Regular cardiac myocyte (primary cell): ENCODE results near the gene MPV17. TPM values are rescaled to one million over a fixed set of nuclear protein-coding genes. Genes with fewer than 3 reads are reported as not detected.

Source experiments
- total RNA-seq: library from RNA; depleted of rRNA; stranded (reverse); fragments of >200 nt; gene quantifications from 2 replicates; pipeline ENCODE4 v1.2.3, GENCODE V29; 2014

MPV17 gene
- total RNA-seq = 56.2 and 77.5 TPM in 2 replicates

GRCh38 chr2:27322766-27323595 lies at the start of gene MPV17:
Gene MPV17, minus strand, starts transcription at chr2:27323097. Its CDS starts 580 bp downstream, at chr2:27322517.

DNA sequence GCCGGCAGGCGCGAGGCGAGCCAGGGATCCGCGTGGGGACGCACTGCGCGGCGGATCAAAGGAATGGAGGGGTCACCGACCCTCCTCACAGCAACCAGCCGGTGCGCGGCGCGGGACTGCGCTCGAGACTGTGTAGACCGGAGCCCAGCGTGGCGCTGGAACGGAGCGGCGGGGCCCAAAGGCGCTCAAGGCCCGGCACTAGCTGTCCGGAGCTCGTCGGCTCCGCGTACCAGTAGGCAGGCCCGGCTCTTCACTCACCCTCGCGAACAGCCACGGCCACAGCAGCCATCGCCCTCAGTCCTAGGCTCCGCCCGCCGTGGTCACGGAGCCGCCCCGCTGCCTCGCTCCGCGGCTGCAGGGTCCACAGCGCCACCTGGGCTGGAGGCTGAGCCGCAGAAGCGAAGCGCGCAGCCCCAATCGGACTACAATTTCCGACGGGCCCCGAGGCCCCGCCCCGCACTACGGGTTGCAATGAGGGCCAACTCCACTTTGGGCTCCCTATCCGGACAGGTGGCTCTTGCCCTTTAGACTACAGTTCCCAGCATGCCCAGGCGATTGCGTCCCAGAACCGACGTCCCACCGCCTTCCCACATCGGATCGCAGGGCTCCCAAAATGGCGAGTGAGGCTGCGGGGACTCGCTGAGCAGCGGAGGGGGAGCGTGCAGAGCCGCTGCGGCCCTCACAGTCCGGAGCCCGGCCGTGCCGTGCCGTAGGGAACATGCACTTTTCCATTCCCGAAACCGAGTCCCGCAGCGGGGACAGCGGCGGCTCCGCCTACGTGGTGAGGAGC lies 47.3 kb upstream of the MPV17 start, which contains the start of the genes EIF2B4 and SNX17:
Gene EIF2B4 (minus strand): TSS at position 313 of the 790 bp plus-strand sequence. CDS start 24 bp downstream, at position 289.
Gene SNX17 (plus strand): TSS at position 591 of the 790 bp plus-strand sequence. CDS start 128 bp downstream, at position 719.

GRCh38 chr2:27356382-27357181 lies 33.7 kb upstream of the MPV17 start, which contains the start of gene GTF3C2:
Gene GTF3C2, minus strand, starts transcription at chr2:27356764. Its CDS starts 13,210 bp downstream, at chr2:27343554.

DNA sequence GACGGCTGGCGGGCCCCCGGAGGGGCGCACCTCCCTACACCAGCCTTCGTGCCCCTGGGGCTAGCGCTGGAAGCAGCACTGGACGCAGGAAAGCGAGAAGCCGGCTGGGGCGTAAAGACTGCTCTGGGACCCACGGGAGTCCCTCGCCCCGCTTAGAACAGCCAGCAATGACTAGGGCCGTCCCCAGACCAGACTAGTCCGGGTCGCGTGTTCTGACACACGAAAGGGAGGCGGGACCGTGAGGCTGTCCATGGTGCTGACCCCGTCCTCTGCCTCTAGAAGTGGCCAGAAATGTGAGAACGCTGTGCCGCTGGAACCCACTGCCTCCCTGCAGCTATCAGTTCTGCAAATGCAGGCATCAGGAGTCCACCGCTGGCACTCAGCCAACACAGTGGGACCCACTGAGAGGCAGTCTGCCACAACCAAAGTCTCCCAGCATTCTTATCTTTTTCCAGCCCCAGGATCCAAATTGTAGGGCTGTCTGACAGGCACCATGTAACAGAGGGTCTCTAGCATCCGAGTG lies 14.5 kb downstream of the MPV17 start, which contains the start of gene UCN:
Gene UCN (minus strand): TSS at position 87 of the 523 bp plus-strand sequence. CDS start 550 bp downstream, outside the sequence.

DNA sequence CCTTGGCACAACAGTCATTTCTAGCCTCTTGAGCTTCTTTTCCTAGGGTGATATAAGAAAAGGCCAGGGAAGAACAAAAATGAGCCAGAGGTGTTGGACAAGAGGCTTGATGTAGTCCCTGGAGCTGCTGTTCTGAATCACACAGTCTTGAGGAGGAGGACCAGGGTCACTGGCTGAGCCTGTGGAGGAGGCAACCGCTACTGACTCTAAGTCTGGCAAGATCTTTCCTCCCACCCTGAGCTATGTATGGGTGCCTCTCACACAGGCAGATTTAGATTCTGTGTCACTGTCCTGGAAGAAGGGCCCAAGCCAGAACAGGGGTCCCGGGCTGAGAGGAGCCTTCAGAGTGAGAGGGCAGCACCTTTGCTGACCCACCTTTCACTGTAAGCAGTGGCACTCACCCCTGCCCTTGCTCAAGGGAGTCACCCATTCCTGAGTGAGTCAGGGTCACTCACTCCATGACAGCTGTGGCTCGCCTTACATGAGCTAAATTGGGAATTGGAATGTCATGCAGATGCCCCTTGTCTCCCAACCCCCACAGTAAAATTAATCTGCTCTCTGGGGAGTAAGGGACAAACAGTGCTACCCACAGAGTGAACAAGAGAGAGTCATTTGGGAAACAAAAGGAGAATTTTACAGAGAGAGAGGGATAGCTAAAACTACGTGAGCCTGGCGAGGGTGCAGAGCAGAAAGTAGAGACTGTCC lies 40.9 kb downstream of the MPV17 start, which contains the start of gene TRIM54:
Gene TRIM54 (plus strand): TSS at position 575 of the 705 bp plus-strand sequence. CDS start 303 bp downstream, outside the sequence.

GRCh38 chr2:27275211-27276150 lies 47.4 kb downstream of the MPV17 start, which contains the start of gene DNAJC5G:
Gene DNAJC5G, plus strand, starts transcription at chr2:27275433. Its CDS starts 1,296 bp downstream, at chr2:27276729.

GRCh38 chr2:27262379-27263286 lies 60.3 kb downstream of the MPV17 start, which contains the start of gene SLC30A3:
Gene SLC30A3, minus strand, starts transcription at chr2:27263047. Its CDS starts 141 bp downstream, at chr2:27262906.

Other genes starting within 250 kb of the MPV17 start
- 137 and 184 TPM in 2 replicates for gene EMILIN1, start 244.5 kb downstream of the MPV17 start, total RNA-seq
- 0.56 and 0.96 TPM in 2 replicates for gene KHK, start 236.3 kb downstream of the MPV17 start, total RNA-seq
- gene CGREF1, start 204.0 kb downstream of the MPV17 start, total RNA-seq = 5.0 and 14.9 TPM in 2 replicates
- under 0.01 and 0.28 TPM in 2 replicates for gene ABHD1, start 199.3 kb downstream of the MPV17 start, total RNA-seq
- 44.5 and 53.3 TPM in 2 replicates for gene PREB, start 188.5 kb downstream of the MPV17 start, total RNA-seq
- not detected in 2 replicates for gene PRR30, start 183.7 kb downstream of the MPV17 start, total RNA-seq
- gene TCF23, start 174.1 kb downstream of the MPV17 start, total RNA-seq = not detected in 2 replicates
- 136 and 240 TPM in 2 replicates for gene ATRAID, start 111.1 kb downstream of the MPV17 start, total RNA-seq
- 14.9 and 30.3 TPM in 2 replicates for gene SLC5A6, start 110.8 kb downstream of the MPV17 start, total RNA-seq
- 22.6 and 47.9 TPM in 2 replicates for gene CAD, start 105.7 kb downstream of the MPV17 start, total RNA-seq
- gene SLC30A3, start 60.0 kb downstream of the MPV17 start, total RNA-seq = under 0.01 and 0.19 TPM in 2 replicates
- gene DNAJC5G, start 47.7 kb downstream of the MPV17 start, total RNA-seq = not detected in 2 replicates
- under 0.01 TPM in 1 of 2 replicates, not detected in the other for gene TRIM54, start 40.7 kb downstream of the MPV17 start, total RNA-seq
- gene UCN, start 14.7 kb downstream of the MPV17 start, total RNA-seq = 0.38 and 1.1 TPM in 2 replicates
- 14.1 and 19.2 TPM in 2 replicates for gene GTF3C2, start 33.7 kb upstream of the MPV17 start, total RNA-seq
- 21.7 and 50.4 TPM in 2 replicates for gene EIF2B4, start 47.2 kb upstream of the MPV17 start, total RNA-seq
- gene SNX17, start 47.5 kb upstream of the MPV17 start, total RNA-seq = 137 and 174 TPM in 2 replicates
- 6.8 and 7.1 TPM in 2 replicates for gene ZNF513, start 57.6 kb upstream of the MPV17 start, total RNA-seq
- gene PPM1G, start 86.5 kb upstream of the MPV17 start, total RNA-seq = 59.5 and 167 TPM in 2 replicates
- gene NRBP1, start 105.5 kb upstream of the MPV17 start, total RNA-seq = 100 and 134 TPM in 2 replicates
- not detected in 2 replicates for gene KRTCAP3, start 119.3 kb upstream of the MPV17 start, total RNA-seq
- gene IFT172, start 166.6 kb upstream of the MPV17 start, total RNA-seq = 23.6 and 26.8 TPM in 2 replicates
- 21.7 and 24.5 TPM in 2 replicates for gene FNDC4, start 172.1 kb upstream of the MPV17 start, total RNA-seq
- gene GCKR, start 173.7 kb upstream of the MPV17 start, total RNA-seq = 1.1 and 1.9 TPM in 2 replicates